Posterior cingulate gyrus (tissue), 11 donors: ENCODE measurements around the gene QRICH1.
"Not testable (repeated sequence)": the region's sequence is repeated elsewhere in the genome, so short reads cannot be mapped to it uniquely, and the experiment has no call there.

Experiments used
- DNase-seq, 10 donors: peaks; one replicate each; pipeline versions ENCODE4 v3.0.0 to v3.0.0-alpha.2; 2020 to 2021; ENCODE audit warnings: mixed read lengths in 3 of 10
- intact Hi-C: fragments of 100-400 bp; cut with DNase I; formaldehyde crosslinking; loops from one replicate; pipeline ENCODE4 v1.15.1; 2023

QRICH1 gene

DNA sequence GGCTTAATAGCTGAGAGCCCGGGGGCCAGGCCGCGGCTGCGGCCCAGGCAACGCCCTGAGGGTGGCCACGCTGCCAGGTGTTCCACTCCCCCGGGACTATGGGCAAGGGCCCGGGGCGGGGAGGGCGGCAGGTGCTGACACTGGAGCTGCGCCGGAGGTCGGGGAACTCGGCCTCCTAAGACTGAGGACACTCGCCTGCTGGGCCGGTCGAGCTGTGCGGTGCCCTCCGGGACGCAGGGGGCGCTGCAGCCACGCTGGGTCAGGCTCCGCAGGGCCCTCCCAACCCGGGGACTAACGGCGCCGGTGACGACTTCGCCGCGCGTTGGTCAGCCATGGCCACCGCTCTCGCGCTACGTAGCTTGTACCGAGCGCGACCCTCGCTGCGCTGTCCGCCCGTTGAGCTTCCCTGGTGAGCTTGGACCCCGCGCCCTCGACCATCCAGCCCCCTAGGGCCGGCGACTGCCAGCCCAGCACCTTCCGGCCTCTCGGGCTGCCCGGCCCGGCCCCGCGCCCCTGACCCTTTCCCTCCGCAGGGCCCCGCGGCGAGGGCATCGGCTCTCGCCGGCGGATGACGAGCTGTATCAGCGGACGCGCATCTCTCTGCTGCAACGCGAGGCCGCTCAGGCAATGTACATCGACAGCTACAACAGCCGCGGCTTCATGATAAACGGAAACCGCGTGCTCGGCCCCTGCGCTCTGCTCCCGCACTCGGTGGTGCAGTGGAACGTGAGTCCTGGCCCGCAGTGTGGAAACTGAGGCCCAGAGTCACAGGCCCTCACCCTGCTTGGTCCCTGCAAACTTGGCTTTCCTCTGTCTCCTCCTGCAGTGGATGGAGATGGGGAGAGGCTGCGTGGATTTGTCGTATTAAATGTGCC is 71.8 kb downstream of the QRICH1 start, which contains the start of gene NDUFAF3:
TSS of gene NDUFAF3 (plus strand) at position 309 of the 875 bp plus-strand sequence. CDS start at position 333, 24 bp downstream.
- peak; percentile 90 to 99 (median 92) for DNase-seq
- intact Hi-C loops = loop anchor here (10.0 kb wide), 1 partner anchor 73 kb away; the partner anchor contains the start of gene QRICH1

DNA sequence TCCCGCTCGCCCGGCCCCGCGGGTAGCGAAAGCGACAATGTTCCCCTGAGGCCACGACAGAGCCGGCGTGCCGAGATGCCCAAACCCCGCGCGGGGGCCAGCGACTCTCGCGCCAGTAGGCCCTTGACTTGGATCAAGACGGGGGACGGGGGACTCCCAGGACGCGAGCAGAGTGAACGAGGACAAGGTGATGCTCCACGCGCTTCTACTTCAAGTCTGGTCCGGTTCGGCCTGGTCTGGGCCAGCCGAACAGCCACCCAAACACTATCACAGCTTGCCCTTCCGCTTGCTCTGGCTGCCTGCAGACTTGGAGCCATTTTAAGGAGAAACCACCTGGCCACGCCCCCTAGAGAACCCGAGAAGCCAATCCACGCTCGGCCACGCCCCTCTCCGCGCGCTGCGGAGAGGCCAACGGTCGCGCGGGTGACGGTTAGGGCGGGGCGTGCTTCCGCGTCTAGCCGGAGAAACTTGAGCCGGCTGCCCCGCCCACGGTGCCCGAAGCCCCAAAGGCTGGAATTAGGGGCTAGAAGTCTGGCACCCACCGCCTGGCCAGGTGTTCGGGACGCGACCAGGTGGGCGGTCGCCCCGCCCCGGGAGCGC is 72.6 kb downstream of the QRICH1 start:
- peak; percentile 94 to 99 (median 97) for DNase-seq
- intact Hi-C loops = loop anchor here (10.0 kb wide), 1 partner anchor 73 kb away; the partner anchor contains the start of gene QRICH1

DNA sequence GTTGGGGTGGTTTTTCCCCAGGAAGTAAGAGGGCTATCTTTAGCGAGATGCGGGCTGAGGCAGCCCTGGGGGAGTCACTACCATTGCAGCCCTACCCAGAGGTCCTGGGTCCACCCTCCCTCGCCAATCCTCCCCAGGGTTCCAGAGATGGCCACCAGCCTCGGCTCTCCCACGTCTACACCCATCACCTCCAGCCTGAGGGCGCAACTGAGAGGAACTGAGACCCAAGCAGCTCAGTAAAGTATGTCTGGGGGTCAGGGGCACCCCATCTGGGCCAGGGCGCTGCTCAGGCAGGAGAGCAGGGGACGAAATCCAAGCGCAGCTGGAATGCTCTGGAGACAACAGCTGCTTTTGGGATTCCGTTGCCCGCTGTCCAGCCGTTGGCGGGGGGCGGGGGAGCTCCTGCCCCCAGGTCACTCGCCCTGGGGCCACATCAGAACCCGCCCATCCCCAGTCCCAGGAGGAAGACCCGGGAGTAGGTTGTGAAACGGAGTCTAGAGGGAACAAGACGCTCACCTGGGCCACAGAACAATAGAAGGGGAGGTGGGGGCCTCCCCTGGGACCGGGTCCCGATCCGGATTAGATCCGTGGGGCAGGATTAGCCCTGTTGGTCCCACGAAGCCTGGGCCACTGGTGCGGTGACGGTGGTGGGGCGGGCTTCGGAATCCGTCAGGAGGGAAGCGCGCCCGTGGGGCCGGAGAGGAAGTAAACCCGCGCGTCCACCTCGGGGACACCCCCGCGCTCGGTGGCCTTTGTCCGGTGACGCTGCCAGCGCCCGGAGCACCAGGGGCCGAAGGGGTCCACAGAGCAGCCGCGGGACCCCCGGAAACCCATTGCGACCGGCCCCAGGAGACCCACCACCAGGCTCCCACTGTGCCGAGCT is 73.3 kb downstream of the QRICH1 start:
- intact Hi-C loops = loop anchor here (10.0 kb wide), 1 partner anchor 74 kb away; the partner anchor contains the start of gene QRICH1
- DNase-seq = peak in 6 of 10 donors; percentile 27 to 90 (median 62)

DNA sequence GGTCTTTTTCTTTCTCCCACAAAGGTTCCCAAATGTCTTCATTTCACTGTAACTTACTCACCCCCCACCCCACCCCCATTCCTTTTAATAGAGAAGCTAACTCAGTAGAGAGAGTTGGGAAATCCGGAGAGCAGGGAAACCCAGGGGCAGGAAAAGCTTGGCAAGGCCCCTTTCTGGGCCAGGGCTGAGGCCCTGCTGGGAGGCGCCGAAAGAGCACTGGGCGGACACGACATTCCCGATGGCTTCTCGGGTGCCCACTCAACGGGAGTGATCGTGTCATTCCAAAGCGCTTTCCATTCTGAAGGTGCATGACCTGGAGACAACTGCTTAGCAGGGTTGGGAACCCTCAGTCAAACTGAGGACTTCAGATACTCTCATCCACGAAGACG is 73.9 kb downstream of the QRICH1 start:
- intact Hi-C loops = loop anchor here (10.0 kb wide), 1 partner anchor 75 kb away; the partner anchor contains the start of gene QRICH1
- peak in 3 of 10 donors; percentile 35 to 69 (median 41) for DNase-seq

DNA sequence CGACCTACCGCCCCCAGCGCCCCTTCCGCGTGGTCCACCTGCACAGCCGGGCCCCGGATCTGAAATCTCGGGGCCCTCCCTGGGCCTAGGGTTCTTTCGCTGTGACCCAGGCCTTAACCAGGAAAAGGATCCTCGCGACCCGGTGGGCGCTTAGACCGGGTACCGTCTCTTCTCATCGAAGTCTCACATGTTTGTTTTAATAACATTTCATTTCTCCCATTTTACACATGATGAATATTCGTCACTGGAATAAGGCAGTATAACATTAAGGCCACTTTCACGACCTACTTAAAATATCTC is 75.2 kb downstream of the QRICH1 start:
- no peak for DNase-seq
- intact Hi-C loops = no loop called here

DNA sequence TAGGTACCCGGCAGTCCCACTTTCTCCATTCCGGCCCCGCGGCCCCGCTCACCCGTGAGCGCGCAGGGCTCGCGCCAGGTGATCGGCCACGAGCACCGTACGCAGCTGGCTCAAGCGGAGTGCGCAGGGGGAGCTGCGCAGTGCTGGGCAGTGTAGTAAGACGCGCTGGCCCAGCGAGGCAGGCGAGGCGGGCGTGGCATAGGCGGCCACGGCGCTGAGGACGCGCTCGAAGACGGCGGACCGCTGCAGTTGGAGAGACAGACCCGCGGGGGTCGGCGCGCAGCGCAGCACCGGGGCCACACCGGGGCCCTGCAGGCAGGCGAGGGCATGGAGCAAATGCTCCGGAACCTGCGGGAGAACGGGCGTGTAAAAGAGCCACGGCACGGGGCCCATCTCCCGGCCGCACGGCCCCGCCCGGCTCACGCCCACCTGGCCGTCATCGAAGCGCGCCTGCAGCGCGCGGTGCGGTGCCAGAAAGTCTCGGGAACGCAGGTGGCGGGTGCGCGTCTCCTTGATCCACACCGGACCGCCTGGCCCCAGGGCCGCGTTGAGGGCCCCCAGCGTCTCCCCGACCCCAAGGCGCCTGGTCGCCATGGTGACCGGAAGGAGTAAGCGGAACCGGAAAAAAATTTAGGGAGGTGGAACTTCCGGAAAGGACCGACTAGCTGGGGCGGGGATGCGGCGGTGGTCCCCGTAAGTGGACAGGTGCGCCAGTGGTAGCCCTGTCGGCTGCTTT is 75.7 kb downstream of the QRICH1 start, which contains the start of gene DALRD3:
TSS of gene DALRD3 (minus strand) at position 610 of the 736 bp plus-strand sequence. CDS start at position 594, 16 bp downstream.
- peak; percentile 48 to 95 (median 70) for DNase-seq
- intact Hi-C loops = no loop called here

DNA sequence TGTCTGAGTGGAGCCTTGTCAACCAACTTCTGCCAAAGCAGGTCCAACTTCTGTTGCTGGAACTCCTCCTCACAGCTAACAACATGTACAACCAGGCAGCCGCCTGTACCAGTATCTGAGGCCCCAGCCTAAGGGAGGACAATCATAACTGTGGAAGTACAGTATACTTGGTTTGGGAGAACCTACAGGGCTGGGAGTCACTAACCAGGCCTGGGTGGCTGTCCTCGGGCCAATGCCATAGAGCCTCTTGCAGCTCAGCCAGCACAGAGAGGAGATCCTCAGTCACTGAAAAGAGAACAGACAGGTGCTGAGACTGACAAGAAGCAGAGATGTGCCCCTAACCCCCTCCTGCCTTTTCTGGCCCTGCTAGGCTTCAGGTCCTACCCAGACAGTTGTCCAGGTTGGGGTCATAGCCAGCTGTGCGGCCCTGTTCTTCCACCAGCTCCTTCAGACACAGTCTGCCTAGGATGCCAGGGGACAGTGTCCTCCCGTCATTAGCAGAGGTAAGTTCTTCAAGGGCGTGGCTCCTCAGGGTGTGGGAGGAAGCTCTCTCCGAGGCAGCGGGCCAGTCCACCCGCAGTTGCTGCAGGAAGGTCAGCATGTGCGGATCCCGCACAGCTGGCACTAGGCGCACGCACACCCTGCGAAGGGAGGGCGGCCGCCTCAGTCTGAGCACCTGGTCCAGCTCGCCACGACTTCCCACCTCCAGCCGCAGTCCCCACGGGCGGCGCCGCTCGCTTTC is 76.5 kb downstream of the QRICH1 start:
- no peak for DNase-seq

DNA sequence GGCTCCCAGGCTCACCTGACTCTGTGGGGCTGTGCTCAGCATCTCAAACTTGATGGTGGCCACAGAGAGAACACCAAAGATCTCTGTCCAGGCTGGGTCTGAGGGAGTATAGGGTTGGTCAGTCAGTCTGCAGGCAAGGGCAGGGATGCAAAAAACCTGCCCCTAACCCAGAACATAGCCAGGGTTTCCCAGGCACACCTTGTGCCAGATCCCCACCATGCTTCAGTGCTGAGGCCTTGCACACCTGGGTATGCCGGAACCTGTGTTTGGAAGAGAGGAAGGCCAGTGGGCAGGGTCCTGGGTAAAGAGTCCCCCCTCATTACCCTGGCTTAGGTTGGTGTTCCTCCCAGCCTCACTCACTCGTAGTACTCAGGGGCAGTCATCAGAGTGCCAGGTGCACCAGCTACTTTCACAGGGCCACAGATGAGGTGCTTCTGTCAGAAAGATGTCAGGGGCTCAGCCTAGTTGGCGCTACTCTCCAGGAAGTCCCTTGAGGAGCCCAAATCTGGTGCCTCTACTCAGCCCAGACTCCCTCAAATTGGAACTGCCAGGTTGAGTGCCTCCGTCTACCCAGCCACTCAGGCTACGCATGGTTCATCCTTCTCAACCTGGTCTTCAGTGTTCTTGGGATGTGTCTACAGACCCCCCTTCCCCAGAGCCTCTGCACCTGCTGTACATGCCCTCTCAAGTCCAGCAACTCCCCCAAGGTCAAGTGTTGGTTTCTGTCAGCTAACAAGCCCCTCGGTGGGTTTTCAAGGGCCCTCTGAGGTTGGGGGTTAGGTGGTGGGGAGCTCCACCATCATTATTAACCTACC is 77.2 kb downstream of the QRICH1 start:
- DNase-seq = peak in 1 of 10 donors; percentile 48
- intact Hi-C loops = no loop called here

More for the DNA sequence above, 76.5 kb downstream of the QRICH1 start:
- intact Hi-C loops = no loop called here

DNA sequence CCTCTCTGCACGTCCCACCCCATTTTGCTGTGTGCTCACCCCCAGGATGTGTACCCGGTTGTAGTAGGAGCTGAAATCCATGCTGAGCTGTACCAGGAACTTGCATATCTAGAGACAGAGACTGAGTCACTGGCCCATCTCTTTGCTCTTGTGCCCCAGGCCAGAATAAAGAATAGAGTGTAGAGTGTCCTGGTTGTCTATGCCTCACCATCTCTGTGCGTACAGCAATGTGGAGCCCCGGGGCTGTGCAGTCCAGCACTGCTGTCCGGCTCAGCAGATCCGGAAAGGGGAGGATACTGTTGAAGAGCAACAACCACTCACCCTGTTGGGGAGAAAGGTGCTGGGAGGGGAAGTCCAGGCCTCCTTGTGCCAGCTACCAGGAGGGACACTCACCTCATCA is 78.1 kb downstream of the QRICH1 start:
- intact Hi-C loops = no loop called here
- peak in 2 of 10 donors; percentile 12 to 53 for DNase-seq

DNA sequence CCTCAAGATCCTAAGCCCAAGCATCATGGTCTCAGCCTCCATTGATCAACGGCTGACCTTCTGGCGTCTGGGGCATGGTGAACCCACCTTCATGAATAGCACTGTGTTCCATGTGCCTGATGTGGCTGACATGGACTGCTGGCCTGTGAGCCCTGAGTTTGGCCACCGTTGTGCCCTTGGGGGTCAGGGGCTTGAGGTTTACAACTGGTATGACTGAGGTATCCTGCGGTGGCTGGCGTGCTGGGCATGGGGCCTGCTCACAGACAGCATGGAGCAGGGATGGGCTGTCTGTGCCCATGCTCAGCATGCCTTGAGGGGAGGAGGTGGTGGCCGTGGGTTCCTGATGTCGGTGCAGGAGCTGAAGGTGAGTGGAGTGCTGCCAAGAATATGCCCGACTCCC is 78.8 kb downstream of the QRICH1 start:
- intact Hi-C loops = no loop called here
- peak in 1 of 10 donors; percentile 41 for DNase-seq

DNA sequence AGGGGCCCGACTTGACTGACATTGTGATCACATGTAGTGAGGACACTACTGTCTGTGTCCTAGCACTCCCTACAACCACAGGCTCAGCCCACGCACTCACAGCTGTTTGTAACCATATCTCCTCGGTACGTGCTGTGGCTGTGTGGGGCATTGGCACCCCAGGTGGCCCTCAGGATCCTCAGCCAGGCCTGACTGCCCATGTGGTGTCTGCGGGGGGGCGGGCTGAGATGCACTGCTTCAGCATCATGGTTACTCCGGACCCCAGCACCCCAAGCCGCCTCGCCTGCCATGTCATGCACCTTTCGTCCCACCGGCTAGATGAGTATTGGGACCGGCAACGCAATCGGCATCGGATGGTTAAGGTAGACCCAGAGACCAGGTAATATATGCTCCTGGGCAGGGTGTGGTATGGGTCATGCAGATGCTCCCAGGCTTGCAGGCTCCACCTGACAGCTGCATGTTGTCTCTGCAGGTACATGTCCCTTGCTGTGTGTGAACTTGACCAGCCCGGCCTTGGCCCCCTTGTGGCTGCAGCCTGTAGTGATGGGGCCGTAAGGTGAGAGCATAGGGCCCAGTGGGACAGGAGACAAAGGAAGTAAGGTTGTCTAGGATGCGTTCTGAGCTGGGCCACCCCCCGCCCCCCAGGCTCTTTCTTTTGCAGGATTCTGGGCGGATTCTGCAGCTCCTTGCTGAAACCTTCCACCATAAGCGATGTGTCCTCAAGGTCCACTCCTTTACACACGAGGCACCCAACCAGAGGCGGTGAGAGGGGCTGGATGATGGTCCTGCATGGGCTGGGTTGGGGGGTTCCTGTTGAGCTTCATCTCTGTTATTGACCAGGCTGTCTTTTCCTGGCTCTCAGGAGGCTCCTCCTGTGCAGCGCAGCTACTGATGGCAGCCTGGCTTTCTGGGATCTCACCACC is 79.9 kb downstream of the QRICH1 start:
- peak in 1 of 10 donors; percentile 73 for DNase-seq
- intact Hi-C loops = no loop called here

DNA sequence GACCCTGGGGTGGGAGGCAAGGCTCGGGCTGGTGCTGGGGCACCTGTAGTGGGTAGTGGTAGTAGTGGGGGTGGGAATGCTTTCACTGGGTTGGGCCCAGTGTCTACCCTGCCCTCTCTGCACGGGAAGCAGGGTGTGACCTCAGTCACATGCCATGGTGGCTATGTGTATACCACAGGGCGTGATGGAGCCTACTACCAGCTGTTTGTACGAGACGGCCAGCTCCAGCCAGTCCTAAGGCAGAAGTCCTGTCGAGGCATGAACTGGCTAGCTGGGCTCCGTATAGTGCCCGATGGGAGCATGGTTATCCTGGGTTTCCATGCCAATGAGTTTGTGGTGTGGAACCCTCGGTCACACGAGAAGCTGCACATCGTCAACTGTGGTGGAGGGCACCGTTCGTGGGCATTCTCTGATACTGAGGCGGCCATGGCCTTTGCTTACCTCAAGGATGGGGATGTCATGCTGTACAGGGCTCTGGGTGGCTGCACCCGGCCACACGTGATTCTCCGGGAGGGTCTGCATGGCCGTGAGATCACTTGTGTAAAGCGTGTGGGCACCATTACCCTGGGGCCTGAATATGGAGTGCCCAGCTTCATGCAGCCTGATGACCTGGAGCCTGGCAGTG is 80.6 kb downstream of the QRICH1 start:
- DNase-seq = peak in 2 of 10 donors; percentile 37 to 68
- intact Hi-C loops = no loop called here

DNA sequence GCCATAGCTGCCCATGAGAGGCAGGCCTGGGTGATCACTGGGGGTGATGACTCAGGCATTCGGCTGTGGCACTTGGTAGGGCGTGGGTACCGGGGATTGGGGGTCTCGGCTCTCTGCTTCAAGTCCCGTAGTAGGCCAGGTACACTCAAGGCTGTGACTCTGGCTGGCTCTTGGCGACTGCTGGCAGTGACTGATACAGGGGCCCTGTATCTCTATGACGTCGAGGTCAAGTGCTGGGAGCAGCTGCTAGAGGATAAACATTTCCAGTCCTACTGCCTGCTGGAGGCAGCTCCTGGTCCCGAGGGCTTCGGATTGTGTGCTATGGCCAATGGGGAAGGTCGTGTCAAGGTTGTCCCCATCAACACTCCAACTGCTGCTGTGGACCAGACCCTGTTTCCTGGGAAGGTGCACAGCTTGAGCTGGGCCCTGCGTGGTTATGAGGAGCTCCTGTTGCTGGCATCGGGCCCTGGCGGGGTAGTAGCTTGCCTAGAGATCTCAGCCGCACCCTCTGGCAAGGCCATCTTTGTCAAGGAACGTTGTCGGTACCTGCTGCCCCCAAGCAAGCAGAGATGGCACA is 81.3 kb downstream of the QRICH1 start:
- peak in 2 of 10 donors; percentile 24 to 67 for DNase-seq
- intact Hi-C loops = no loop called here

DNA sequence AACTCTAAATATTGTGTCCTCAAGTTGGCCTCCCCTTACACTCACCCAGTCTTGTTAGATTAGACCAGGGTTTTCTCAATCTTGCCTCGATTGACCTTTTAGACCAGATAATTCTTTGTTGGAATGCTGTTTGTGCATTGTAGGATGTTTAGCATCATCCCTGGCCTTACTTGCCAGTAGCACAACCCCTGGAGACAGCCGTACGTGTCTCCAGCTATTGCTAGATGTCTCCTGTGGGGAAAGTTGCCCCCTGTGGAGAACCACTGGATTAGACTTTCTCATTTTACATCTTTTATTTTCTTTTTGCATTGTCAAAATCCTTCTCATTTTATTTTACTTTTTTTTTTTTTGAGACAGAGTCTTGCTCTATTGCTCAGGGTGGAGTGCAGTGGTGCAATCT is 84.5 kb downstream of the QRICH1 start:
- intact Hi-C loops = no loop called here

DNA sequence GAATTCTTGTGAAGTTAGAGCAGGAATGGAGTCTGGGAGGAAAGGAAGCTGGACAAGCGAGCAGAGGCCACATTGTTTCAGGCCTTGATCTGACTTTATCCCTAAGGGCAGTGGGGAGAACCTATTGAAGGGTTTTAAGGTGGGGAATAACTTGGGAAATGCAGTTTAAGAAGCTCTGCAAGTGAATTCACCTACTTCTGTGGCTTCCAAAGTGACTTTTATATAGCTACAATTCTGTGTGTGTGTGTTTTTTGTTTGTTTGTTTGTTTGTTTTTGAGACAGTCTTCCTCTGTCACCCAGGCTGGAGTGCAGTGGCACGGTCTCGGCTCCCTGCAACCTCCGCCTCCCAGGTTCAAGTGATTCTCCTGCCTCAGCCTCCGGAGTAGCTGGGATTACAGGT is 85.2 kb downstream of the QRICH1 start:
- DNase-seq, intact Hi-C loops: not testable (repeated sequence)

More for the DNA sequence above, 84.5 kb downstream of the QRICH1 start:
- DNase-seq = no peak
